Ascending aorta (tissue), 2 donors: ENCODE measurements around the gene CADM2. TPM values are rescaled to one million over a fixed set of nuclear protein-coding genes. Genes with fewer than 3 reads are reported as not detected.

ENCODE experiments used
- DNase-seq, 2 donors: peaks; one replicate each; pipeline ENCODE4 v3.0.0-alpha.2; 2019; ENCODE audit warnings: low spot score in 2 of 2
- H3K27ac ChIP-seq, 2 donors: fragments of 200-600 bp; sonication (generic); one replicate each; pipeline ENCODE4 v1.5.1; 2016 to 2017; ENCODE audit warnings: mild to moderate bottlenecking in 1 of 2
- H3K27me3 ChIP-seq: fragments of 200-600 bp; sonication (generic); one replicate; pipeline ENCODE4 v1.5.1; 2017
- H3K36me3 ChIP-seq, 2 donors: fragments of 200-600 bp; sonication (generic); one replicate each; pipeline ENCODE4 v1.5.1; 2016
- H3K4me1 ChIP-seq, 2 donors: fragments of 200-600 bp; sonication (generic); one replicate each; pipeline ENCODE4 v1.5.1; 2016 to 2017; ENCODE audit warnings: mild to moderate bottlenecking in 1 of 2
- H3K4me3 ChIP-seq, 2 donors: fragments of 200-600 bp; sonication (generic); one replicate each; pipeline ENCODE4 v1.5.1; 2016 to 2017; ENCODE audit warnings: mild to moderate bottlenecking in 1 of 2
- H3K9me3 ChIP-seq, 2 donors: fragments of 200-600 bp; sonication (generic); one replicate each; pipeline ENCODE4 v1.5.1; 2016
- intact Hi-C: fragments of 100-400 bp; cut with DNase I; formaldehyde crosslinking; loops from one replicate; pipeline ENCODE4 v1.15.1; 2023
- total RNA-seq: library from RNA; depleted of rRNA; stranded (reverse); fragments of >200 nt; gene quantifications from one replicate; pipeline ENCODE4 v1.1.0, GENCODE V29; 2016
- TF ChIP-seq, protein P1 (sequence below), 3 experiments: fragments of 200-600 bp in 2 of 3; fragments of 450-650 bp in 1 of 3; sonication (generic) in 2 of 3; IDR thresholded peaks; one replicate each; pipeline ENCODE4 v1.5.1; 2016 to 2019; ENCODE audit warnings: antibody characterized with exemption in 3 of 3, mild to moderate bottlenecking in 1 of 3, moderate library complexity in 1 of 3

CADM2 gene
- total RNA-seq, 1 donor from 2014 or later, result 23.0 TPM

- H3K4me3 ChIP-seq, result no peak overlapping the region
- H3K4me1 ChIP-seq, result no peaks in the 10 kb centered on the region
- TF ChIP-seq, protein P1, sequence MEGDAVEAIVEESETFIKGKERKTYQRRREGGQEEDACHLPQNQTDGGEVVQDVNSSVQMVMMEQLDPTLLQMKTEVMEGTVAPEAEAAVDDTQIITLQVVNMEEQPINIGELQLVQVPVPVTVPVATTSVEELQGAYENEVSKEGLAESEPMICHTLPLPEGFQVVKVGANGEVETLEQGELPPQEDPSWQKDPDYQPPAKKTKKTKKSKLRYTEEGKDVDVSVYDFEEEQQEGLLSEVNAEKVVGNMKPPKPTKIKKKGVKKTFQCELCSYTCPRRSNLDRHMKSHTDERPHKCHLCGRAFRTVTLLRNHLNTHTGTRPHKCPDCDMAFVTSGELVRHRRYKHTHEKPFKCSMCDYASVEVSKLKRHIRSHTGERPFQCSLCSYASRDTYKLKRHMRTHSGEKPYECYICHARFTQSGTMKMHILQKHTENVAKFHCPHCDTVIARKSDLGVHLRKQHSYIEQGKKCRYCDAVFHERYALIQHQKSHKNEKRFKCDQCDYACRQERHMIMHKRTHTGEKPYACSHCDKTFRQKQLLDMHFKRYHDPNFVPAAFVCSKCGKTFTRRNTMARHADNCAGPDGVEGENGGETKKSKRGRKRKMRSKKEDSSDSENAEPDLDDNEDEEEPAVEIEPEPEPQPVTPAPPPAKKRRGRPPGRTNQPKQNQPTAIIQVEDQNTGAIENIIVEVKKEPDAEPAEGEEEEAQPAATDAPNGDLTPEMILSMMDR (IDR thresholded peaks at IDR 0.05), result no peak
- H3K27me3 ChIP-seq, result no peaks in the 10 kb centered on the region
- H3K9me3 ChIP-seq, result no peaks in the 10 kb centered on the region
- no peak for DNase-seq
- intact Hi-C loops, result no loop called here
- no peaks in the 10 kb centered on the region for H3K36me3 ChIP-seq
- H3K27ac ChIP-seq, result no peak overlapping the region
These were observed 357.5 kb downstream of the CADM2 start for GRCh38 chr3:85316252-85316651.

DNA sequence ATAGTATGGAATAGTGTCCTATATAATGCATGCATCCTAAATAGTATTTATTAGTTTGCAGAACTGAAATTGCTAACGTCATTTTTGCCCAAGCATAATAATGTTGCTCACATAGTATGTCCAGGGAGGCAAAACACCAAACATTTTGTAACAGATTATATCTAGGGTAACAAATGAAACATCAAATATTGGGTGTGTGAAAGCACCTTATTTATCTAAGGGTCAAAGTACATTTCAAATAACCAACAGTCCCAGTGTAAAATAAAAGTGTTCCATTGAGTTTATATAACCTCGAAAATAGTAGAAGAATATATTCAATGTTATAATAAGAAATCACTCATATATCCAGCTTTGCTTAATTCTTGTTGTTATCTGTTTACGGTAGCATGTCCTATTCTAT, 363.1 kb downstream of the CADM2 start:
- H3K27ac ChIP-seq, result no peak overlapping the region
- DNase-seq, result no peak
- TF ChIP-seq, protein P1 (IDR thresholded peaks at IDR 0.05), result no peak
- no peak overlapping the region for H3K4me3 ChIP-seq
- intact Hi-C loops, result no loop called here
- no peaks in the 10 kb centered on the region for H3K4me1 ChIP-seq
- no peaks in the 10 kb centered on the region for H3K9me3 ChIP-seq
- H3K36me3 ChIP-seq, result no peaks in the 10 kb centered on the region
- H3K27me3 ChIP-seq, result no peaks in the 10 kb centered on the region

GRCh38 chr3:85330071-85330470, 371.3 kb downstream of the CADM2 start:
- TF ChIP-seq, protein P1 (IDR thresholded peaks at IDR 0.05), result no peak
- no peaks in the 10 kb centered on the region for H3K4me1 ChIP-seq
- H3K27ac ChIP-seq, result no peak overlapping the region
- no peaks in the 10 kb centered on the region for H3K9me3 ChIP-seq
- intact Hi-C loops, result no loop called here
- no peak overlapping the region for H3K4me3 ChIP-seq
- H3K27me3 ChIP-seq, result no peaks in the 10 kb centered on the region
- no peak for DNase-seq
- no peaks in the 10 kb centered on the region for H3K36me3 ChIP-seq

DNA sequence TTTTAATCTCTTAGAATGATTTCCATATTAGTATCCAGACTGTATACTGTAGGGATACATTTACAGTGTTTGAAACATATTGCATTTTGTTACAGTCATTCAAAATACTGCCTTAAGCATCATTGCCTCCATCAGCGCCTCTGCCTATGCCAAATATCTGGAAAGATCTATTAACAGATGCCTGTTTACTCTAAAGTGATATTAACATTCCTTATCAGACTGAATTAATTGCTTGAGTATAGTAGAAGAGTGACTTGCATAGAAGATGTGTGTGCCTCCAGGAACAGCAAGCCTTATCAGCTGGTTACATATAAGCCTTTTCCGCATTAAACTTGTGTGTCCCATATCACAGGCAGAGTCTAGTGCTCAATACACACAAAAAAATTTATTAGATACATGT, 379.1 kb downstream of the CADM2 start:
- Histone ChIP-seq H3K4me3 (no peak overlapping the region), H3K36me3 (no peaks in the 10 kb centered on the region), H3K27ac (no peak overlapping the region), H3K9me3 (no peaks in the 10 kb centered on the region), H3K27me3 (no peaks in the 10 kb centered on the region), H3K4me1 (no peaks in the 10 kb centered on the region)
- TF ChIP-seq, protein P1 (IDR thresholded peaks at IDR 0.05), result no peak
- DNase-seq, result no peak
- intact Hi-C loops, result no loop called here

GRCh38 chr3:85342915-85343314, 384.1 kb downstream of the CADM2 start:
- H3K36me3 ChIP-seq, result no peaks in the 10 kb centered on the region
- no peaks in the 10 kb centered on the region for H3K9me3 ChIP-seq
- no peak for DNase-seq
- intact Hi-C loops, result no loop called here
- H3K27ac ChIP-seq, result no peak overlapping the region
- H3K27me3 ChIP-seq, result no peaks in the 10 kb centered on the region
- H3K4me3 ChIP-seq, result no peak overlapping the region
- H3K4me1 ChIP-seq, result no peaks in the 10 kb centered on the region
- TF ChIP-seq, protein P1 (IDR thresholded peaks at IDR 0.05), result no peak

DNA sequence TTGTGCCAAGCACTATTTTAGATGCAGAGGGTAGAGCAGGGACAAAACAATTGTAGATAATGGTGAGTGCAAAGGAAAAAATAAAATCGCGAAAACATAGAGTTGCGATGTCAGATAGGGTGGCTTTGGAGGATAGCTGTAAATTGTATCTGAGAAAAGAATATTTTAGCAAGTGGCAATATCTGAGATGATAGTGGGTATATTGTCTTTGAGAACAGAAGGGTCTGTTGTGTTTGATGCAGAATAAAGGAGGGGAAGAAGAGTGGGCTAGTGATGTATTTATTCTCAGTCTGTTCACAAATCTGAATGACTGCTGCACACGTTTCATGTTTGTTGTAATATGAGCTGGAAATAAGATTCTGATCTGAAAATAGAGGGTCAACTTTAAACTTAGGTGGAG, 396.8 kb downstream of the CADM2 start:
- Histone ChIP-seq H3K4me3 (no peak overlapping the region), H3K27ac (no peak overlapping the region)
- TF ChIP-seq, protein P1 (IDR thresholded peaks at IDR 0.05), result no peak

More for the DNA sequence above, 396.8 kb downstream of the CADM2 start:
- H3K36me3 ChIP-seq, result no peaks in the 10 kb centered on the region
- intact Hi-C loops, result no loop called here
- DNase-seq, result no peak
- H3K9me3 ChIP-seq, result no peaks in the 10 kb centered on the region
- H3K27me3 ChIP-seq, result no peaks in the 10 kb centered on the region
- no peaks in the 10 kb centered on the region for H3K4me1 ChIP-seq
